NCI-H510A treated with DMSO at 0.1 percent for 48 hours (cell line): Measurements from ENCODE around the gene TLR10.
"Not testable (repeated sequence)": the region's sequence is repeated elsewhere in the genome, so short reads cannot be mapped to it uniquely, and the experiment has no call there.

Source experiments
- DNase-seq: peaks from one replicate; lab custom pipeline; 2025; lab: John Stamatoyannopoulos, UW

The TLR10 gene

GRCh38 chr4:38766940-38767339, 15.8 kb downstream of the TLR10 start:
- DNase-seq = not testable (repeated sequence)

- no peak for DNase-seq
These were observed 17.4 kb downstream of the TLR10 start for GRCh38 chr4:38765382-38765781.

- DNase-seq = no peak
These were observed 18.5 kb downstream of the TLR10 start for GRCh38 chr4:38764277-38764676.

GRCh38 chr4:38762560-38762959, 20.2 kb downstream of the TLR10 start:
- no peak for DNase-seq

GRCh38 chr4:38759790-38760122, 23.0 kb downstream of the TLR10 start:
- no peak for DNase-seq

- DNase-seq = peak; percentile 30
These were observed 23.5 kb downstream of the TLR10 start for GRCh38 chr4:38759113-38759789.

- DNase-seq = no peak
These were observed 24.7 kb downstream of the TLR10 start for GRCh38 chr4:38757945-38758600.

- no peak for DNase-seq
These were observed 29.6 kb downstream of the TLR10 start for GRCh38 chr4:38752941-38753806.

GRCh38 chr4:38752372-38752940, 30.3 kb downstream of the TLR10 start:
- DNase-seq = no peak

- DNase-seq = peak; percentile 43
These were observed 31.3 kb downstream of the TLR10 start for GRCh38 chr4:38751341-38752010.

- DNase-seq = no peak
These were observed 33.5 kb downstream of the TLR10 start for GRCh38 chr4:38749336-38749735.

- DNase-seq = no peak
These were observed 35.2 kb downstream of the TLR10 start for GRCh38 chr4:38747629-38748028.

GRCh38 chr4:38745881-38746280, 36.9 kb downstream of the TLR10 start:
- DNase-seq = no peak

- no peak for DNase-seq
These were observed 38.9 kb downstream of the TLR10 start for GRCh38 chr4:38743866-38744265.

GRCh38 chr4:38740303-38740702, 42.5 kb downstream of the TLR10 start:
- DNase-seq = no peak

- no peak for DNase-seq
These were observed 43.6 kb downstream of the TLR10 start for GRCh38 chr4:38738940-38739803.

GRCh38 chr4:38735870-38736269, 46.9 kb downstream of the TLR10 start:
- DNase-seq = no peak

GRCh38 chr4:38734911-38735310, 47.9 kb downstream of the TLR10 start:
- DNase-seq = no peak

- DNase-seq = no peak
These were observed 48.3 kb downstream of the TLR10 start for GRCh38 chr4:38734446-38734845.

GRCh38 chr4:38733663-38734062, 49.1 kb downstream of the TLR10 start:
- DNase-seq = no peak
